HG03135 (cell line): ENCODE data around the gene AP2S1.
"Not testable (repeated sequence)": the region's sequence is repeated elsewhere in the genome, so short reads cannot be mapped to it uniquely, and the experiment has no call there.

Experiments used
- ATAC-seq: cut with Tn5 transposase; IDR thresholded peaks from one replicate; pipeline ENCODE4 v1.9.1; 2021; ENCODE audit warnings: mild to moderate bottlenecking, moderate library complexity; ENCODE audit not compliant: unreplicated experiment

The AP2S1 gene

GRCh38 chr19:46844067-46844489, 6.6 kb downstream of the AP2S1 start:
- ATAC-seq: no peak

GRCh38 chr19:46842791-46843190, 7.9 kb downstream of the AP2S1 start:
- ATAC-seq: no peak

- ATAC-seq: no peak
These were observed 9.1 kb downstream of the AP2S1 start for GRCh38 chr19:46841458-46842083.

- ATAC-seq: no peak
These were observed 10.1 kb downstream of the AP2S1 start for GRCh38 chr19:46840498-46840942.

- no peak for ATAC-seq
These were observed 10.7 kb downstream of the AP2S1 start for GRCh38 chr19:46839752-46840497.

GRCh38 chr19:46838160-46838559, 12.5 kb downstream of the AP2S1 start:
- no peak for ATAC-seq

GRCh38 chr19:46834984-46835383, 15.7 kb downstream of the AP2S1 start:
- ATAC-seq: no peak

- no peak for ATAC-seq
These were observed 16.5 kb downstream of the AP2S1 start for GRCh38 chr19:46834121-46834520.

GRCh38 chr19:46830864-46831263, 19.8 kb downstream of the AP2S1 start:
- ATAC-seq: no peak

- ATAC-seq: no peak
These were observed 22.2 kb downstream of the AP2S1 start for GRCh38 chr19:46828484-46828883.

- ATAC-seq: no peak
These were observed 25.0 kb downstream of the AP2S1 start for GRCh38 chr19:46825731-46826055.

- no peak for ATAC-seq
These were observed 25.5 kb downstream of the AP2S1 start for GRCh38 chr19:46824890-46825730.

GRCh38 chr19:46823049-46823448, 27.6 kb downstream of the AP2S1 start:
- no peak for ATAC-seq

- not testable (repeated sequence) for ATAC-seq
These were observed 28.2 kb downstream of the AP2S1 start for GRCh38 chr19:46822410-46822787.

- ATAC-seq: no peak
These were observed 28.9 kb downstream of the AP2S1 start for GRCh38 chr19:46821512-46822409.

- ATAC-seq: no peak
These were observed 31.8 kb downstream of the AP2S1 start for GRCh38 chr19:46818812-46819211.

- no peak for ATAC-seq
These were observed 34.6 kb downstream of the AP2S1 start for GRCh38 chr19:46815833-46816627.

- no peak for ATAC-seq
These were observed 36.7 kb downstream of the AP2S1 start for GRCh38 chr19:46813839-46814358.

- no peak for ATAC-seq
These were observed 37.4 kb downstream of the AP2S1 start for GRCh38 chr19:46812977-46813838.
